Measurements from ENCODE around the gene GNS.
A peak's percentile ranks its signal among the peaks of the same experiment; 100 is the strongest.

GNS gene

DNA sequence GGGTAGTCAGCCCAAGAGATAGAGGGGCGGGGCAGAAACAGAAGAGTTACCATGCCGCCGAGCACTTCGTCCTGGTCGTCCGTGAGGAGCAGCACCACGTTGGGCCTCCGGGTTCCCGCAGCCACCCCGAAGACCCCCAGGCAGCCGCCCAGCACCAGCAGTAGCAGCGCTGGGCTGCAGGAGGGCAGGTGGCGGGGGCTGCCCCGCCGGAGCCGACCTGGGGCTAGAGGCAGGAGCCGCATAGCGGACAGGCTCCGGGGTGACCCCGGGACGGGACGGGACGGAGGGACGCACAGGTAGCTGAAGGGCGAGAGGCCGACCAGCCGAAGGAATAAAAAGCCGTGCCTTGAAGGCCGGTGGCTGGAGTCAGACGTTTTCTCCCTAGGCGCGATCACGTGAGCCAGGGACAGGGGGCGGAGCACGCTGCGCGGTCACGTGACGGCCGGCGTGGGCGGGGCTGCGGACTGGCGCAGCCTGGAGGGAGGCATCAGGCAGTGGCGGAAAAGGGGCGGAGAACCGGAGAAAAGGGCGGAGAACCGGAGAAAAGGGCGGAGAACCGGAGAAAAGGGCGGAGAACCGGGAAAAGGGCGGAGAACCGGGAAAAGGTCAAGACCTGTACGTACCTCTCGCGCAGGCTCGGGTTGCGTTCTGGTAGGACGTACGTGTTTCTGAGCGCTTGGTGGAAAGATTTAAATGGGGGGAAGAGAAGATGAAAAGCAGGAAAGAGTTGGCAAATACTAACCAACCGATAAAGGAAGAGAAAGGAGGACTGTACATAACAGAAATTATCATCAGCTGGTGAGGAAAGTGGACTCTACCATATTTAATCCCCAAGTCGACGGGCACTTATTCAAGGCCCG lies at the start of gene GNS:
Gene GNS, minus strand, starts transcription at position 372 of the 860 bp plus-strand sequence. Its CDS starts 130 bp downstream, at position 242.
- DNase-seq, result peak; percentile 98

DNA sequence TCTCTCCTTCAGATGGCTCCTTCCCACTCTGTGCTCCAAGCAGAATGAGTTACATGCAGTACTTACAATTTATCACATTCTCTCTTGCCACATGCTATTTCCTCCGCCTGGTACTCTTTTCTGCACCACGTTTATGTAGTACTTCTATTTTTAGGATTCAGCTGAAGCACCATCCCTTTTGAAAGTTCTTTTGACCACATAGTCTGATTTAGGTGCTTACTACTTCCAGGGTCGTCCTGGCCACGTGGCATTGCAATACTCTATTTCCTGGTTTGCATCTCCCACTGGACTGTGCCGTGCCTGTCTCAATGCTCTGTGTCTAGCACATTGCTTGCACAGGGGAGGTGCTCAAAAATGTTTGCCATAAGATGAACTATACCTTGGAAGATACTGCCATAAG lies 48.9 kb upstream of the GNS start:
- no peak for DNase-seq

DNA sequence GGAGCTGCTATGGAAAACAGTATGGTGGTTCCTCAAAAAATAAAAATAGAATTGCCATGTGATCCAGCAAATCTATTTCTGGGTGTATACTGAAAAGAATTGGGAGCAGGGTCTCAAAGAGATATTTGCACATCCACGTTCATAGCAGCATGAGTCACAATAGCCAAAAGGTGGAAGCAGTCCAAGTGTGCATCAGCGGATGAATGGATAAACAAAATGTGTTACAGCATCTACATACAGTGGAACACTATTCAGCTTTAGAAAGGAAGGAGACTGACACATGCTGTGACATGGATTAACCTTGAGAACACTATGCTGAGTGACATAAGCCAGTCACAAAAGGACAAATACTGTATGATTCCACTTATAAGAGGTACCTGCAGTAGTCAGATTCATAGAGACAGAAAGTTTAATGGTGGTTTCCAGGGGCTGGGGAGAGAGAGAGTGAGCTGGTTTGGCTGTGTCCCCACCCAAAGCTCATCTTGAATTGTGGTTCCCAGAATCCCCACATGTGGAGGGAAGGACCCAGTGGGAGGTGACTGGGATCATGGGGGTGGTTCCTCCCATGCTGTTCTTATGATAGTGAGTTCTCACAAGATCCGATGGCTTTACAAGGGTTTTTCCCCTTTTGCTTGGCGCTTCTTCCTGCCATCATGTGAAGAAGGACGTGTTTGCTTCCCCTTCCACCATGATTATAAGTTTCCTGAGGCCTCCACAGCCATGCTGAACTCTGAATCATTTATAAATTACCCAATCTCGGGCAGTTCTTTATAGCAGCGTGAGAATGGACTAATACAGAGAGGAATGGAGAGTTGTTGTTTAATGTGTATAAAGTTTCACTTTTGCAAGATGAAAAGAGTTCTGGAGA lies 47.6 kb upstream of the GNS start:
- DNase-seq, result no peak

DNA sequence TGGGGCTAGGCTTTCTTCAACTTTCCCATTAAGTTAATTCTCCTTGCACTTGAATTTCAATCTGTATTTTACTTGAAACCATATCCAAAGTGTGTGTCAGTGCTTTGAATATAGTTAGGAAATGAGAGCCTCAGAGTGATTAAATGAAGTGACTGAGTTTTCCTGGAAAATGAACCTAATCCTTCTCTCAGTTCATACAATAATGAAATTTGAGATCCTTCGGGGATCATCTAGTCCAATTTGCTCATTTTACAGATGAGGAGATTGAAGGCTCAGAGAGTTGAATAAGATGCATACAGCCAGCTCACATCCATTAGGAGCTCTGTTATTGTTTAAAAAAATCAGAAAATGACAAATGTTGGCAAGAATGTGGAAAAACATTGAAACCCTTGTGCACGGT lies 47.0 kb upstream of the GNS start:
- no peak for DNase-seq

DNA sequence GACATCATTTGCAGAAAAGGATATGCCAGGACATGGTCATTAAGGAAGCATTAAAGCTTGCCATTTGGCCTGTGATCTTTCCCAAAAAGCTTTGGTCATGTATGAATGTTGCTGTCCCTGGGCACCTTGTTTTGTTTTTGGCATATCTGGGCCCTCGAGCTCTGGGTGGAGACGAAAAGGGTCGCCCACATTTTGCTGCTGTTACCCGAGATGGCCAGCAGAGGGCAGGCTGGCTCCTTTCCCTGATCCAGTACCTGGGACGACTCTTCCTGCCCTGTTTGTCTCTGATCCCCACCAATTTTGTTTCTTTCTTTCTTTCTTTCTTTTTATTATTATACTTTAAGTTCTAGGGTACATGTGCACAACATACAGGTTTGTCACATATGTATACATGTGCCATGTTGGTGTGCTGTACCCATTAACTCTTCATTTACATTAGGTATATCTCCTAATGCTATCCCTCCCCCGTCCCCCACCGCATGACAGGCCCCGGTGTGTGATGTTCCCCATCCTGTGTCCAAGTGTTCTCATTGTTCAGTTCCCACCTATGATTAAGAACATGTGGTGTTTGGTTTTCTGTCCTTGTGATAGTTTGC lies 43.1 kb upstream of the GNS start:
- DNase-seq, result peak; percentile 50

DNA sequence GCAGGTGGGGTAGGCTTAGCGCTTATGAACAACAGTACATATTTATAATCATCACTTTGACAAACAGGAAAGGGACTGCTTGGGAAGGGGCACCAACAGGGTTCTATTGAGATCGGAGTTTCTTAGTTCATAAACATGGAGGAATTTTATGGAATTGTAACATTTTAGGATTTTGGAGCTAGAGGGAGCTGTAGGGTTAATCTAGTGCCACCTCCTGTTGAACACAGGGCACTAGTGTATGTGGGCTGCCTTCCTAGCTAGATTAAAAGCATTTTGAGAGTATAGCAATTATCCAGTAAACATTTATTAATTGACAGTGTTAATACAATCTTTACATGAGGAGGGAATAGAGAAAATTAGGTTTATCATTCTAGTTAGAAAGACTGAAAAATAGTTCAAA lies 42.2 kb upstream of the GNS start:
- DNase-seq, result no peak

DNA sequence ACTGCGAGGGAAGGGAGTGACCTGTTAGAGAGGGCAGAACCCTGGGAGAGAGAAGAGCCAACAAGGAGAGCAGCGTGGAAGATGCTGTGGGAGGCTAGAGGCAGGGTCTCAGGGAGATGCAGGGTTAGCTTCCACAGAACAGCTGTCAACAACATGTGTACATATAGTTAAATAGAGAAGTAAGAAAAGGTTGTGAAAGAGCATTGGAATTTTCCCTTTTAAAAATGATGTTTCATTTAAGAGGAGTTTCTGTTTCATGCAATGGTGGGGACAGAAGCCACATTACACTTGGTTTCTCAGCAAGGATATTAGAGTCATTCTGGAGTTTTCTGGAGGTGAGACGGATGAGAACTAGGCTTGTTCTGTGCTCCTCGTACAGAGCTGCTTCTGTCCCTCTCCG lies 41.4 kb upstream of the GNS start:
- DNase-seq, result no peak

DNA sequence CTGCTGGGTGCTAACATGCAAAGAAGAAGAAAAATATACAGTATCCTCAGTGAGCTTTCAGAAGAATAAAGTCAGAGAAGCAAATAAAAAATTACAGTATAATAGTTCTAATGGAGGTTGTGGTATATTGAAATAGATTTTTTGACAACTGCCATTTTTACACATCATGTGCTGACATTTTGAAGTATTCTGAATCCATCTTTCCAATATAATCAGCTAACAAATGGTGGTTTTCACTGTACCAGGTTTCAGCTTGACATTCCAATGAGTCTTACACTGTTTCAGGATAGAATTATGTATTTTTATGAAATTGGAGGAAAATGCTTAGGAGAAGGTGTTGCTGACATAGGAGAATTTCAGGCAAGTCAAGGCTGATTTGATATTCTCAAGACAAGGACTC lies 39.0 kb upstream of the GNS start:
- DNase-seq, result no peak

DNA sequence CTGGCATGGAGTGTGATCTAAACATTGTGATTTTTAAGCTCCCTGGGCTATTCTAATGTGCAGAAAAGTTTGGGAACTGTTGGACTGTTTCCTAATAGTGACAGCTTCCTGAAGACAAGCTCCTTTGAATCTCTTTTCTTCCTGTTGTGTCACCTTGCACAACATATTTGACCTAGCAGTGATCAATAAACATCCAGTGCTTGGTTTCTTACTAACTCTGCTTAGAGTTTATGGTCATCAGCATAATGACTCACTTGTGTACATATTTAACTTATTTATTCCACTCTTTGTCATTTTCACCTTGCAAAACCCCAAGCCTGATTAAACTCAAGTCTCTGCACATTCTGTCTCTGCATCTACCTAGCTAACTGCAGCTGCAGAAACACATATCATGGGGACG lies 38.0 kb upstream of the GNS start:
- no peak for DNase-seq

DNA sequence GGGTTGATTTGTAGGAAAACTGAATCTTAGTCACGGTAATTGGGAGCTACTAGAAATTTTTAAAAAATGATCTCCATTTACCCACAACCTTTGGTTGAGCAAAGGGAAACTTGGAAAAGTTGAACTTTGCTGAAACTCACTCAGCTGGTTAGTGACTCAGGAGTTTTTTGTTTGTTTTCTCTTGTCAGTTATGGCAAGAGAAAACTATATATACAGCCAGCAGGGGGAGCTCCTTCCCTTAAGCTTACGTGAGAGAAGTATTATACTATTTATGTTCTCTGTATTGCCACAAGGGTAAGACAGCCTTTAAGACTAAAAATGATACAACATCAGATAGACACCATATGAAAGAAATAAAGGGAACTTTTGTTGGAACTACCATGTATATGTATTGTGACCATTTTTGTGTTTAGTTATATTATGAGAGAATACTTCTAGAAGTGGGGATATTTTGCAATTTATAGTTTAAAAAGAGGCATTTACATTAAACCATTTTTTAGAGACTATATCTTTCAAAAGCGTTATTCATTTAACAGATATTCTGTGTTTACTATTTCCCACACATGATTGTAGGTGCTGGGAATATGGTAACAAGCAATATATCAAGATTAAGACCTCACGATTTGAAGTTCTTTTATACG lies 37.1 kb upstream of the GNS start:
- peak; percentile 44 for DNase-seq

DNA sequence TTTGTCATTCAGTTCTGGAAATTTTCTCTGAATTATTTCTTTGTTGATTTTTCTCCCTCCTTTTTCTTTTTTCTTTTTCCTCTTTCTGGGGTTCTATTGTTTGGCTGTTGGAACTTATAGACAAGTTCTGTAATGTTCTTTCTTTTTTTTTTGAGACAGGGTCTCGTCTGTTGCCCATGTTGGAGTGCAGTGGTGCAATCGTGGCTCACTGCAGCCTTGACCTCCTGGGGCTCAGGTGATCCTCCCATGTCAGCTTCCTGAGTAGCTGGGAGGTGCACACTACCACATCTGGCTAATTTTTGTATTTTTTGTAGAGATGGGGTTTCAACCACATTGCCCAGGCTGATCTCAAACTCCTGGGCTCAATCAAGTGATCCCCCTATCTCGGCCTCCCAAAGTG lies 35.1 kb upstream of the GNS start:
- DNase-seq, result no peak

DNA sequence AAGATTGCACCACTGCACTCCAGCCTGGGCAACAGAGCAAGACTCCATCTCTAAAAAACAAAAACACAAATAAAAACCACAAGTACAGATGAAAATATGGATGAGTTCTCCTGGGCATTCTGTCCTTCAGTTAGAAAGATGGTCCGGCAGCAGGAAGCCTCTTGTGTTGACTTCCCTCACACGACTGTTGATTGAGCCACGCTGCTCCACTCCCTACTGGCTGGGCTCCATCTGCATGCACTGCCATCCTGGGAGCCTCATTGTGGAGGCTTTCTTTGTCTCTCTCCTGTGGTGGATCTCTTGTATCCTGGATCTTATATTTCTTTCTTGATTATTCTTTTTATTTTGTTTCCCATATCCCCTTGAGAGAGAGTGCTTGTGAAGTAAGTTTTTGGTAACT lies 34.4 kb upstream of the GNS start:
- no peak for DNase-seq

DNA sequence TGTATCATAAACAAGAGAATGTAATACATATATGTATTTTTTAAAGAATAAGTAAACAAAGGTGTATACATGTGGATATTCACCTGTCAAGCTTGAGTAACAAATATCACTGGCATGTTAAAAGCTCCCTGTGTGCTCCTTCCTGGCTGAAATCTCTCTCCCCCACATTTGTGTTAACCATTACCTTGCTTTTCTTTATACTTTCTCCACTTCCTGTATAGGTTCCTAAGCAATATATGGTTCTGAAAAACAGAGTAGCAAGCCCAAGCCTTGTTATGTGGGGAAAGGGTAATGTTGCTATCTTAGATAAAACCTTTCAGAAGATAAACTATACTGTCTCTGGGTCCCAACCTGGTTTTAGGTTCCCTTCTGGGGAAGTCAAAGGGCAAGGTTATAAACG lies 32.9 kb upstream of the GNS start:
- DNase-seq, result no peak

DNA sequence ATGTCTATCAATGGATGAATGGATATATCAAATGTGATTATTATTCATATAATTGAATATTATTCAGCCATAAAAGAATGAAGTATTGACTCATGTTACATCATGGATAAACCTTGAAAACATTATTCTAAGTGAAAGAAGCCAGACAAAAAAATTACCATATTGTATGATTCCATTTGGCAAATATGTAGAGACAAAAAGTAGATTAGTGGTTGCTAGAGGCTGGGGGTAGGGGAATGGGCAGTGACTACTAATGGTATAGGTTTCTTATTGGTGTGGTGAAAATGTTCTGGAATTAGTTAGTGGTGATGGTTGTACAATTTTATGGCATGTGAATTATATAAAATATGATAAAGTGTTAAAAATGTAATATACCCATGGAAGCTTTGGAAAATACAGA lies 31.8 kb upstream of the GNS start:
- DNase-seq, result no peak

DNA sequence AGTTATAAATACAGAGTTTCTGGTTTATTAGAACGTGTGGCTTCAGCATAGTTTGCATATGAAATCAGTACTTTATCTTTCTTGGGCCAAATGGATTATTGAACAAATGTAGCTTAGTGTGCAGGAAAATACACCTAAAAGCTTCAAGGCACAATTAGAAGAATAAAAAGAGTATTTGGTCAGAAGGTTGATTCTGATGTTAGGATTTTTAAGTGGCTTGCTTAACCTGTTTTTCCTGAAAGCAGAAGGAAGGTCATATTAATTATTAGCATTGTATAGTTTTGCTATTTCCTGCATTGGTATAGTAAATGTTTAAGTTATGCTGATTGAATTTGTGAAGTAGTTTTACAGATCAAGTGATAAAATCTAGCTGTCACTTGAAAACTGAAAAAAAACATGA lies 31.0 kb upstream of the GNS start:
- no peak for DNase-seq

DNA sequence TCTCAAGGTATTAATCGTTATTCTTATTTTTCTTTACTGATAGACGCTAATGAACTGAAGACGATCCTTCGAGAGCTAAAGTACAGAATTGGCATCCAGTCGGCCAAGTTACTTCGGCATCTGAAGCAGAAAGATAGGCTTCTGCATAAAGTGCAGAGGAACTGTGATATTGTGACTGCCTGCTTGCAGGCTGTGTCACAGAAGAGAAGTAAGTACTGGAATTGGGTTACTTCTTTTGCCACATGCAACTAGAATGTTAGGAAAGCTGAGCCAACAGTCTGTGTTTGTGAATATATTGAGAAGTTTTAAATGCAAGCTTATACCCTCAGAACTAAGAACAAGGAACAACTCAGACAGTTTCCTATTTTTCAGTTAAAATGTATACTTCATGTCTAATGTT lies 26.6 kb upstream of the GNS start:
- DNase-seq, result no peak

DNA sequence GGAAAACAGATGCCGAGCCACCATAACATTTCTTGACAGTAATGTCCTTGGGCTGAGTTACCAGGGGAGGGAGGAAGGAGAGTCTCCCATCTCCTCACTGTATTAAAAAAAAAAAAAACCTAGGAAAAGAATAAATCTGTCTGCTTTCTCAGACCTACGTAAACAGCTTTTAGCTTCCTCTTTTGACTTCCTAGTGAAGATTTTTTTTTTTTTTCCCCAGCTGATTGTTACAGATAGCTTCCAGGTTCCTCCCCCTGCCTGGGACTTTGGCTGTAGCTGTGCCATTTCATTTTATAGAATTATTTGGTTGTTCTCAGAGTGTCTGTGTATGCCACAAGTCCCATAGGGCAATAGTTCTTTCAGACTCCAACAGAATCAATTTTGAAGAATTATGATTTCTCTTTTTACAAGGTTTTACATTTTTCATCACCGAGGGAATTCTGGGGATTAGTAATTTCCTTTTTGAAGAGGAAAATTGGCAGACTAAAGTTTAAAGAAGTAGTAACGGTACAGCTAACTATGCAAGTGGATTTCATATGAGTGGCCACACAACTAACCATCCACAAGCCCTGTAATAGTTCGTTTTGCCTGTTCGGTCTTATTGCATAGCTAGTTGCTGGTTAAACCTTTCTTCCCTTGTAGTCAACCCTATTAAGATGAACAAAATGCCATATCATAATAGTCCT lies 23.1 kb upstream of the GNS start:
- DNase-seq, result no peak

DNA sequence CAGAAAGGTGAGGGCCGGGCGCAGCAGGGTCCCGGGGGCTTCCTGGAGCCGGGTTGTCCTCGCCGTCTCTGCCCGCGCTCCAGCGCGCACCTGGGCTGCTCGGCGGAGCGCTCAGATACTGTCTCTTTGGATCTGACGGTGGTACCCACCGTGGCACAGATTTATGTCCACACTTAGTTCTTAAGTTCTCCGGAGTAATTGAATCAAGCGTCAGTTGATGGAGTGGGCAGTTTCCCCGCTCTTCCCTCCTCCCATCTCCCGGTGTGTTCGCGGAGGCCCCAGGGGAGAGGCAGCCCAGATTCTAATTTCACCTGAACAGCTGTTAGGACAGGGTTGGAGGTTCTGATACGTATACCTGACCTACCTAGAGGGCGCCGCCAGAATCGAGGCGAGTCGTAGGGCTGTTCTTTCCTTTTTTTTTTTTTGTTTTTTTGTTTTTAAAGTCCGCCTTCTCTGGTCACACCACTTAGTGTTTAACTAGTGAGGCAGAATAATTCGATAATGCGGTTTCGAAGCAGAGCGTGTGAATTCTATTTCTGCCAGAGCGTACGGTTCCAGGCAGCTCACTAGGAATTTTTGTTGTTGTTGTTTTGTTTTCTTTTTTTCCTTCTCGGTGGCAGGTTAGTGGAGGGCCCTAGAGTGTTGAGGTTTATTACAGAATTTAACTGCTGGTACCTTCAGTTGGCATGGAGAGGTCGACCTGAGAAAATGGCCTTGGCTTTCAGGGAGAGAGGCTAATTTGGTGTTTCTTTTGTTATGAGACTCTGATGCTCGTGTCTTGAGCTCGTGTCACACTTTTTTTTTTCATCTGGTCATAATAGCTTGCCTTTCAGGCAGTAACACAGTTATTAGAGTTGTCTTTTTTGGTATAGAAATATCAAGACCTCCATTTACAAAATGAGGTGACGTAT lies 22.3 kb upstream of the GNS start:
- DNase-seq, result no peak

DNA sequence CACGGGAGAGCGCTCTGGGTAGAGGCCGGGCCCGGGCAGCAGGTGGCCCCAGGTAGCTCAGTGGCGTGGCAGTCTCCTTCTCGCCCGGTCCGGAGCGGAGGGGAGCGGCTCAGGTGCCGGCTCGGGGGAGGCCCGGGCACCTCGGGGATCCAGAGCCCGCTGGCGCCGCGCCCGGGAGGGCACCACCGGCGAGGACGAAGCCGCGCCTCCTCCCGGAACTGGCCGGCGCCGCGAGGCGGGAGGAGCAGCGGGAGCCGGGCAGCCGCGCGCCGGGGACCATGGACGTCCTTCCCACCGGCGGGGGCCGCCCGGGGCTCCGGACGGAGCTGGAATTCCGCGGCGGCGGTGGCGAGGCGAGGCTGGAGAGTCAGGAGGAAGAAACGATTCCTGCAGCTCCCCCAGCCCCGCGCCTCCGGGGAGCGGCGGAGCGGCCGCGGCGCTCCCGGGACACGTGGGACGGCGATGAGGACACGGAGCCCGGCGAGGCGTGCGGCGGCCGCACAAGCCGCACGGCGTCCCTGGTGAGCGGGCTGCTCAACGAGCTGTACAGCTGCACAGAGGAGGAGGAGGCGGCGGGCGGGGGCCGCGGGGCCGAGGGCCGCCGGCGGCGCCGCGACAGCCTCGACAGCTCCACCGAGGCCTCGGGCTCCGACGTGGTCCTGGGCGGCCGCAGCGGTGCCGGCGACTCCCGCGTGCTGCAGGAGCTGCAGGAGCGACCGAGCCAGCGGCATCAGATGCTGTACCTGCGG lies 21.5 kb upstream of the GNS start:
- peak; percentile 43 for DNase-seq

DNA sequence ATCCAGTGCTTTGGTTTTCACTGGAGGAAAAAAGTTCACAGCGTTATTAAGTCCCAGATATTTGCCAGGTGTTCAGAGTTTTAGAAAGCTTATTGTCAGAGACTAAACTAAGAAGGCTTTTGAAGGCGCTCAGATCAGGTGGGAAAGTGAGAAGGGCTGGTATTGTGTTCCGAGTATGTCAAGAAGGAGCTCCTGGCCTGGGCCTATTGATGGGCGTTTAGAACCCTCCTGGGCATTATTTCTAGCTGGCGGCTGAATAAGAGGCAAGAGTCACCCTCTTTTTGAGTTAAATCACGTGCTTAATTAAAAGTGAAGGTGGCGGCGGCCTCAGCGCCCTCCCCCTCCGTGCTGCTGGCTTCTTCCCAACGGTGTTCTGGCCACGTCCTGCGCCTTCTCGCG lies 20.9 kb upstream of the GNS start:
- no peak for DNase-seq
